GM12891 (cell line): ENCODE data around the gene CLNK.

Source experiments
- PAX5 ChIP-seq: IDR thresholded peaks from 2 replicates; pipeline ENCODE4 v1.6.1; 2011; ENCODE audit warnings: low read length, moderate library complexity, mild to moderate bottlenecking; ENCODE audit not compliant: insufficient read depth, severe bottlenecking
- POLR2A ChIP-seq: IDR thresholded peaks from 2 replicates; pipeline ENCODE4 v1.6.1; 2011; ENCODE audit warnings: low read depth, low read length, control low read depth
- POLR2AphosphoS5 ChIP-seq: IDR thresholded peaks from 2 replicates; pipeline ENCODE4 v1.6.1; 2011; ENCODE audit warnings: low read depth, low read length, control low read depth
- POU2F2 ChIP-seq: IDR thresholded peaks from 2 replicates; pipeline ENCODE4 v1.6.1; 2011; ENCODE audit warnings: low read depth, mild to moderate bottlenecking, control low read depth, low read length, moderate library complexity
- TAF1 ChIP-seq: IDR thresholded peaks from 2 replicates; pipeline ENCODE4 v1.6.1; 2011; ENCODE audit warnings: low read depth, low read length, control low read depth

GRCh38 chr4:10715135-10715534, 30.6 kb upstream of the CLNK start:
- TF ChIP-seq PAX5 (no peak), POLR2A (no peak), POU2F2 (no peak), TAF1 (no peak), POLR2AphosphoS5 (no peak)
